Lower leg skin (tissue), 3 donors: ENCODE measurements around the gene CC2D1A.

Experiments
- POLR2A ChIP-seq, 2 donors: fragments of 450-650 bp; IDR thresholded peaks; one replicate each; pipeline ENCODE4 v1.6.1; 2016 to 2017; ENCODE audit warnings: antibody characterized with exemption in 2 of 2, mild to moderate bottlenecking in 1 of 2, moderate library complexity in 1 of 2
- TF ChIP-seq, protein P1 (sequence below), 3 donors: fragments of 450-650 bp; IDR thresholded peaks; one replicate each; pipeline ENCODE4 v1.5.1; 2016; ENCODE audit warnings: antibody characterized with exemption in 3 of 3, mild to moderate bottlenecking in 3 of 3, moderate library complexity in 2 of 3

DNA sequence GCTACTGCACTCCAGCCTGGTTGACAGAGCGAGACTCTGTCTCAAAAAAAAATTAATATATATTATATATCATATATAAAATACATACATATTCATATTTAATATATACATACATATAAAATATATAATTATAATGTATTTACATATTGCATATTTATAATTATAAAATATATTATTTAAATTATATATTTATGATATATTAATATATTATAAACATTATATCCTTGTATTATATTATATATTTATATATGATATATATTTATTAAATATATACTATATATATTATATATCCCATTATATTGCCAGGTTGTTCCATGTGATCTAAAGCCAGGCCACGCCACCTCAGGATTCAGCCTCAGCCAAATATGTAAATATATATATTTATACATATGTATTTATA is 9.8 kb upstream of the CC2D1A start:
- no peak for TF ChIP-seq POLR2A (IDR thresholded peaks at IDR 0.05)
- TF ChIP-seq, protein P1, sequence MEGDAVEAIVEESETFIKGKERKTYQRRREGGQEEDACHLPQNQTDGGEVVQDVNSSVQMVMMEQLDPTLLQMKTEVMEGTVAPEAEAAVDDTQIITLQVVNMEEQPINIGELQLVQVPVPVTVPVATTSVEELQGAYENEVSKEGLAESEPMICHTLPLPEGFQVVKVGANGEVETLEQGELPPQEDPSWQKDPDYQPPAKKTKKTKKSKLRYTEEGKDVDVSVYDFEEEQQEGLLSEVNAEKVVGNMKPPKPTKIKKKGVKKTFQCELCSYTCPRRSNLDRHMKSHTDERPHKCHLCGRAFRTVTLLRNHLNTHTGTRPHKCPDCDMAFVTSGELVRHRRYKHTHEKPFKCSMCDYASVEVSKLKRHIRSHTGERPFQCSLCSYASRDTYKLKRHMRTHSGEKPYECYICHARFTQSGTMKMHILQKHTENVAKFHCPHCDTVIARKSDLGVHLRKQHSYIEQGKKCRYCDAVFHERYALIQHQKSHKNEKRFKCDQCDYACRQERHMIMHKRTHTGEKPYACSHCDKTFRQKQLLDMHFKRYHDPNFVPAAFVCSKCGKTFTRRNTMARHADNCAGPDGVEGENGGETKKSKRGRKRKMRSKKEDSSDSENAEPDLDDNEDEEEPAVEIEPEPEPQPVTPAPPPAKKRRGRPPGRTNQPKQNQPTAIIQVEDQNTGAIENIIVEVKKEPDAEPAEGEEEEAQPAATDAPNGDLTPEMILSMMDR (IDR thresholded peaks at IDR 0.05), result no peak
